Effector memory CD8-positive, alpha-beta T cell (primary cell): ENCODE measurements around the gene PGM2.
A peak's percentile ranks its signal among the peaks of the same experiment; 100 is the strongest.
"Not testable (repeated sequence)": the region's sequence is repeated elsewhere in the genome, so short reads cannot be mapped to it uniquely, and the experiment has no call there.

Source experiments
- ATAC-seq: fragments of 150-1000 bp; cut with Tn5 transposase; replicated peaks from 2 replicates; pipeline ENCODE4 v1.10.0; 2021; ENCODE audit warnings: mild to moderate bottlenecking, moderate library complexity
- DNase-seq, 3 experiments: peaks; one replicate each; pipeline ENCODE4 v3.0.0; 2021
- H3K27ac Mint-ChIP-seq, 2 donors: one replicate each; pipeline ENCODE4 v1.8.0; 2022; ENCODE audit warnings: mild to moderate bottlenecking in 2 of 2, mixed read lengths in 2 of 2, moderate library complexity in 2 of 2
- H3K27me3 Mint-ChIP-seq, 2 donors: one replicate each; pipeline ENCODE4 v1.8.0; 2022; ENCODE audit warnings: mixed read lengths in 2 of 2
- H3K36me3 Mint-ChIP-seq: one replicate; pipeline ENCODE4 v1.8.0; 2022; ENCODE audit warnings: mild to moderate bottlenecking, moderate library complexity, mixed read lengths; ENCODE audit not compliant: insufficient read depth
- H3K4me1 Mint-ChIP-seq, 2 donors: one replicate each; pipeline ENCODE4 v1.8.0; 2022; ENCODE audit warnings: low read depth in 2 of 2, mixed read lengths in 2 of 2
- H3K4me3 Mint-ChIP-seq, 2 donors: one replicate each; pipeline ENCODE4 v1.8.0; 2022; ENCODE audit warnings: mild to moderate bottlenecking in 2 of 2, mixed read lengths in 2 of 2, moderate library complexity in 2 of 2
- H3K9me3 Mint-ChIP-seq, 2 donors: one replicate each; pipeline ENCODE4 v1.8.0; 2022; ENCODE audit warnings: mixed read lengths in 2 of 2
- total RNA-seq, 9 experiments: gene quantifications; one replicate each; lab custom pipeline; 2026; lab: John Stamatoyannopoulos, UW

PGM2 gene
- total RNA-seq, result 20.1 to 71.9 (median 36.3) reads per million in 9 experiments

DNA sequence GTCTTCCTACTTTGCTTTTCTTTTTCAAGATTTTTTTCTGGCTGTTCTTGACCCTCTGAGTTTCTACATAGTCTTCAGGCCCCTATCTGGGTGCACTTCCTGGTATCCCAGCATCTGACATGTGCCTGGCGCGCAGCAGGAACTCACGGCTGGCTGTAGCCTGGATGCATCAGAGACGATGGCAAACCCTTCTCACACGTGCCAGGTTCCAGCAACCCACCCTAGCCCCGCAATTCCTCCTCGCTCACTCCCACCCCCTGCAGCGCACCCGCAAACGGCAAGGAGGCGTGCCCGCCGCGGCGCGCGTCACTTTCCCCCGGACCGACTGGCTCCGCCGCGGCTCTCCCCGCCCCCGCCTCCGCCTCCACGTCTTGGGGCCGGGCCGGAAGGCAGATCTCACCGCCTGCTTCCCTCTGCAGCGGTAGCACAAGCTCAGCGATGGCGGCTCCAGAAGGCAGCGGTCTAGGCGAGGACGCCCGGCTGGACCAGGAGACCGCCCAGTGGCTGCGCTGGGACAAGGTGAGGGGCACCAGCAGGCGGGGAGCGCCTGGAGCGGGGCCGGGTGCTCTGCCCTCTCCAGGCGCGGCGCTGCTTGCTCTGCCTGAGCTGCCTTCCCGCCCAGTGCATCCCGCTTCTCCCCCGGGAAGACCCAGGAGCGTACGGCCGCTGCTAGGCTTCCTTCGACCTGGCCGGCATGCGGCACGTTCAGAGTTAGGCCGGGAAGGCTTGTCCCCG lies at the start of gene PGM2:
PGM2 (plus strand) TSS at position 392 of the 735 bp plus-strand sequence; CDS start at position 439, 47 bp downstream.
- Mint-ChIP-seq H3K27ac (peak within 1 kb of the TSS; percentile 86 to 98), H3K27me3 (no peaks in the 10 kb centered on the region), H3K36me3 (peaks cover 21% of the 10 kb centered on the region), H3K9me3 (no peaks in the 10 kb centered on the region), H3K4me1 (peaks cover 28 to 33% of the 10 kb centered on the region in 2 donors), H3K4me3 (peak within 1 kb of the TSS; percentile 92 to 98)
- ATAC-seq, result peak; percentile 98
- peak; percentile 85 to 87 (median 87) for DNase-seq

DNA sequence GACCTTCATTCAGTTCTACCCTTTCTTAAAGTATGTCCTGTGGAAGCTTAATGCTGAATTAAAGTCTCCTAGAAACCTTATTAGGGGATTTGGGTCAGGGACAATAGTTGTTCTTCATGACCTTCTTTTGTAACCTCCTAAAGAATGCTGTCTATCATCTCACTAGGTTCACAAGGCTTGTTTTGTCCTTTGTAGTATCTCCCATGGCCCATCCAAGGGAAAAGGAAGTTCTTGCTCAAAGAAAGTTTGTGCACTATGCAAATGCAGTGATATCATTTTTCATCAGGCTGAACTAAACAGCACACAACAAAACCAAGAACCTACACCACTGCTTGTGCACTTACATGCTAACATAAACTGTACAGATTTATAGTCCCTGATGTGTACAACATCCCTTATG lies 46.6 kb upstream of the PGM2 start:
- no peak for ATAC-seq
- peaks cover 13% of the 10 kb centered on the region in 2 donors for H3K4me1 Mint-ChIP-seq
- no peak for DNase-seq
- no peaks in the 10 kb centered on the region for H3K36me3 Mint-ChIP-seq
- H3K27me3 Mint-ChIP-seq, result no peaks in the 10 kb centered on the region
- no peak overlapping the region for H3K4me3 Mint-ChIP-seq
- no peaks in the 10 kb centered on the region for H3K9me3 Mint-ChIP-seq
- H3K27ac Mint-ChIP-seq, result peak overlapping the region; percentile 80 to 91

DNA sequence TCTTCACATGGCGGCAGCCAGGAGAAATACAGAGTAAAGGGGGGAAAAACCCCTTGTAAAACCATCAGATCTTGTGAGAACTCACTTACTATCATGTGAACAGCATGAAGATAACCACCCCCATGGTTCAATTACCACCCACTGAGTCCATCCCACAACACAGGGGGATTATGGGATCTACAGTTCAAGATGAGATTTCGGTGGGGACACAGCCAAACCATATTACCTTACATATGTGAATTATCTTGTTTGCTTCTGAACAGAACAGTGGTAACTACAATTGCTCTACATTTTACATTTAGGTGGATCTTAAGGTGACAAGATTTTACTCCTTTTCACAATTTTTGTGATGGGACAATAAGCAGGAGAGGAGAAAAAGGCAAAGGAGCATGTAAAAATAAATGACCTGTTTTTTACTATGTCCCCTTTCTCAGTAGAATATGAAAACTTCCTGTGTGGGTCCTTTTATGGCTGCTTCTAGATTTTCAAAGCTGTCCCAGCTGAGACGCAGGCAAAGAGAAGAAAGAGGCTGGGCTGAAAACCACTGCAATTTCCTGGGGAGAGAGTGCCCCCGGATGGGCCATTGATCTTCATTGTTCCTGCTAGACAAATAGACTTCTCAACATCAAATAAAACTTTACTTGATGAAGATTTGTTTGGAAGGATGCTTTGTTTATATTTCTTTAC lies 45.9 kb upstream of the PGM2 start:
- no peak overlapping the region for H3K4me3 Mint-ChIP-seq
- H3K9me3 Mint-ChIP-seq, result no peaks in the 10 kb centered on the region
- peak overlapping the region; percentile 80 to 91 for H3K27ac Mint-ChIP-seq
- ATAC-seq (peak; percentile 92), DNase-seq (peak; percentile 24 to 51 (median 27))
- no peaks in the 10 kb centered on the region for H3K36me3 Mint-ChIP-seq
- peaks cover 13% of the 10 kb centered on the region in 2 donors for H3K4me1 Mint-ChIP-seq
- no peaks in the 10 kb centered on the region for H3K27me3 Mint-ChIP-seq

DNA sequence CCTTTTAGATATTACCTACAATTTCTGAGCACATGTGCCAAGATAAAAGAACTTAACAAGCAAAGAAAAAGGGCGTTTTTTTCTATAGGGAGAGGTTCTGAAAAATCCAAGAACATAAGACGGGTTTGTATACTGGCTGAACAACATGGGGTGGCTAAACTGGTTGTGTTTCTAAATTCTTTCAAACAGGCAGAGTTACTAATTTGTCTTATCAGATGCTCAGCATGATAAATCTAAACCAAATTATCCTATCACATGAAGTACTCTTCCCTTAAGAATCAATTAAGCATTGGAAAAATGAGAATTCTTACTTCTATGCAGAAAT lies 45.4 kb upstream of the PGM2 start:
- Mint-ChIP-seq H3K36me3 (no peaks in the 10 kb centered on the region), H3K4me3 (no peak overlapping the region), H3K27me3 (peaks cover 4% of the 10 kb centered on the region in 2 donors), H3K9me3 (no peaks in the 10 kb centered on the region), H3K4me1 (peaks cover 13% of the 10 kb centered on the region in 2 donors), H3K27ac (peak overlapping the region; percentile 80 to 91)
- peak; percentile 7 for ATAC-seq
- no peak for DNase-seq

DNA sequence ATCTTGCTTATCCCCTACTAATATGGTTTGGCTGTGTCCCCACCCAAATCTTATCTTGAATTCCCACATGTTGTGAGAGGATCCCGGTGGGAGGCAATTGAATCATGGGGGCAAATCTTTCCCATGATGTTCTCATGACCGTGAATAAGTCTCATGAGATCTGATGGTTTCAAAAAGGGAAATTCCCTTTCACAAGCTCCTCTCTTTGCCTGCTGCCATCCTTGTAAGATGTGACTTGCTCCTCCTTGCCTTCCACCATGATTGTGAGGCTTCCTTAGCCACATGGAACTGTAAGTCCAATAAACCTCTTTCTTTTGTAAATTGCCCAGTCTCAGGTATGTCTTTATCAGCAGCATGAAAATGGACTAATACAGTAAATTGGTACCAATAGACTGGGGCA lies 40.2 kb upstream of the PGM2 start:
- not testable (repeated sequence) for H3K36me3 Mint-ChIP-seq, H3K4me3 Mint-ChIP-seq, H3K4me1 Mint-ChIP-seq, ATAC-seq, H3K27ac Mint-ChIP-seq, DNase-seq, H3K9me3 Mint-ChIP-seq
- H3K27me3 Mint-ChIP-seq, result peaks cover 36 to 41% of the 10 kb centered on the region in 2 donors

DNA sequence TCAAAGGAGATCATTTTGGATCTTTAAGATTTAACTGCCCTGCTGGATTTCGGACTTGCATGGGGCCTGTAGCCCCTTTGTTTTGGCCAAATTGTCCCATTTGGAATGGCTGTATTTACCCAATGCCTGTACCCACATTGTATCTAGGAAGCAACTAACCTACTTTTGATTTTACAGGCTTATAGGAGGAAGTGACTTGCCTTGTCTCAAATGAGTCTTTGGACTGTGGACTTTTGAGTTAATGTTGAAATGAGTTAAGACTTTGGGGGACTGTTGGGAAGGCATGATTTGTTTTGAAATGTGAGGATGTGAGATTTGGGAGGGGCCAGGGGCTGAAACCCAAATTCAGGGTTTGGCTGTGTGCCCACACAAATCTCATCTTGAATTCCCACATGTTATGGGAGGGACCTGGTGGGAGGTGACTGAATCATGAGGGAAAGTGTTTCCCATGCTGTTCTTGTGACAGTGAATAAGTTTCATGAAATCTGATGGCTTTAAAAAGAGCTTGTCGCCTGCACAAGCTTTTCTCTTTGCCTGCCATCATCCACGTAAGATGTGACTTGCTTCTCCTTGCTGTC lies 38.5 kb upstream of the PGM2 start:
- not testable (repeated sequence) for DNase-seq, H3K36me3 Mint-ChIP-seq, H3K27ac Mint-ChIP-seq, H3K4me1 Mint-ChIP-seq, H3K4me3 Mint-ChIP-seq, ATAC-seq, H3K9me3 Mint-ChIP-seq
- peaks cover 40 to 41% of the 10 kb centered on the region in 2 donors for H3K27me3 Mint-ChIP-seq

DNA sequence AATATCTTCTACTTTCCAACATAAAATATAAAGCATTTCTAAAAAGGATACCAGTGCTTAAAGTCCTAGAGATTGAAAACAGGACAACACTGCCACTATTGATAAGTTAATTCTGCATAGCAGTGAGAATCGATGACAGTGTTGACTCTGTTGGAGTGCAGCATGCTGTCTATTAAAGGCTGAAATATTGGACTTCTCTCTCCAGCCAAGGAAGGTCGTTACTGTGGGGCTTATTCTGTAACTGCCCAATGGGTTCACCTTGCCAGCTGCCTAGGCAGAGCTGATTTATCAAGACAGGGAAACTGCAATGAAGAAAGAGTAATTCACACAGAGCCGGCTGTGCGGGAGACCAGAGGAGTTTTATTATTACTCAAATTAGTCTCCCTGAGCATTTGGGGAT lies 37.7 kb upstream of the PGM2 start:
- no peak overlapping the region for H3K4me3 Mint-ChIP-seq
- no peak for DNase-seq
- H3K9me3 Mint-ChIP-seq, result peaks cover 0 to 4% of the 10 kb centered on the region in 2 donors
- peaks cover 40 to 41% of the 10 kb centered on the region in 2 donors for H3K27me3 Mint-ChIP-seq
- H3K36me3 Mint-ChIP-seq, result no peaks in the 10 kb centered on the region
- peak overlapping the region in 1 of 2 donors; percentile 39 for H3K27ac Mint-ChIP-seq
- no peak for ATAC-seq
- no peaks in the 10 kb centered on the region for H3K4me1 Mint-ChIP-seq

DNA sequence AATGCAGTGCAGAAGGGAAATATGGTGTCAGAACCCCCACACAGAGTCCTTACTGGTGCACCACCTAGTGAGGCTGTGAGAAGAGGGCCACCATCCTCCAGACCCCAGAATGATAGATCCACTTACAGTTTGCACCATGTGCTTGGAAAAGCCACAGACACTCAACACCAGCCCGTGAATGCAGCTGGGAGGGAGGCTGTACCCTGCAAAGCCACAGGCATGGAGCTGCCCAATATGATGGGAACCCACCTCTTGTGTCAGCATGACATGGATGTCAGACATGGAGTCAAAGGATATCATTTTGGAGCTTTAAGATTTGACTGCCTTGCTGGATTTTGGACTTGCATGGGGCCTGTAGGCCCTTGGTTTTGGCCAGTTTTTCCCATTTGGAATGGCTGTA lies 34.2 kb upstream of the PGM2 start:
- ATAC-seq (no peak), DNase-seq (no peak)
- Mint-ChIP-seq H3K9me3 (peaks cover 0 to 4% of the 10 kb centered on the region in 2 donors), H3K36me3 (no peaks in the 10 kb centered on the region), H3K4me1 (no peaks in the 10 kb centered on the region), H3K27me3 (peaks cover 27 to 32% of the 10 kb centered on the region in 2 donors), H3K4me3 (no peak overlapping the region), H3K27ac (no peak overlapping the region)

DNA sequence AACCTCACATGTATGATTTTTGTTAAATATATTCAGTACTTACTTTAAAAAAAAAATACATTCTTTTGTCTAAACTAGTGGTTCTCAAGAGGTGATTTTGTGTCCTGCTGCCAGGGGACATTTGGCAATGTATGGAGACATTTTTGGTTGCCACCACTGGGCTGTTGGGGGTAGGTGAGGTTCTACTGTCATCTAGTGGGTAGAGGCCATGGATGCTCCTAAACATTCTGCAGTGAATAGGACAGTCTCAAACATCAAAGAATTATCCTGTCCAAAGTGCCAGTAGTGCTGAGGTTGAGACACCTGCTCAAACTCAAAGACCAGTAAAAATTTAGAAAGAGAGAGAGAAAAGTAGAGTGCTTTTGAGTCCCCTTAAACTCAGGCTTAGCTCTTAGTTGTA lies 32.9 kb upstream of the PGM2 start:
- H3K27me3 Mint-ChIP-seq, result peaks cover 19 to 23% of the 10 kb centered on the region in 2 donors
- peak; percentile 5 to 11 (median 7) for DNase-seq
- no peaks in the 10 kb centered on the region for H3K36me3 Mint-ChIP-seq
- no peak overlapping the region for H3K27ac Mint-ChIP-seq
- ATAC-seq, result peak; percentile 64
- no peak overlapping the region for H3K4me3 Mint-ChIP-seq
- peaks cover 0 to 4% of the 10 kb centered on the region in 2 donors for H3K9me3 Mint-ChIP-seq
- H3K4me1 Mint-ChIP-seq, result no peaks in the 10 kb centered on the region

DNA sequence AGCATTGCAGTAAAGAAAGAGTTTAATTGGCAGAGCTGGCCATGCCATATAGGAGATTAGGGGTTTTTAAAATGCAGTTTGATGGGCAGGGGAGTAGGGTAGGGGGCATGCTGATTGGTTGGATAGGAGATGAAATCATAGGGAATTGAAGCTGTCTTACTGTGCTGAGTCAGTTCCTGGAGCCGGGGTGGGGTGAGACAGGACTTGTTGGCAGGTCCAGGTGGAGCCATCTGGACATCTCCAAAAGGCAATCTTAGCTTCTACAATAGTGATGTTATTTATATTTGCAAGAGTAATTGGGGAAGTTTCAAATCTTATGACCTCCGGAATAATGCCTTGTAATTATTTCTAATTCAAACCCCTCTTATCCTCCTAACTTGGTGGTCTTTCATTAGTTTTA lies 32.4 kb upstream of the PGM2 start:
- Mint-ChIP-seq H3K27me3 (peaks cover 14 to 22% of the 10 kb centered on the region in 2 donors), H3K4me1 (no peaks in the 10 kb centered on the region), H3K36me3 (no peaks in the 10 kb centered on the region), H3K27ac (no peak overlapping the region), H3K9me3 (peaks cover 0 to 4% of the 10 kb centered on the region in 2 donors), H3K4me3 (no peak overlapping the region)
- DNase-seq (no peak), ATAC-seq (no peak)

DNA sequence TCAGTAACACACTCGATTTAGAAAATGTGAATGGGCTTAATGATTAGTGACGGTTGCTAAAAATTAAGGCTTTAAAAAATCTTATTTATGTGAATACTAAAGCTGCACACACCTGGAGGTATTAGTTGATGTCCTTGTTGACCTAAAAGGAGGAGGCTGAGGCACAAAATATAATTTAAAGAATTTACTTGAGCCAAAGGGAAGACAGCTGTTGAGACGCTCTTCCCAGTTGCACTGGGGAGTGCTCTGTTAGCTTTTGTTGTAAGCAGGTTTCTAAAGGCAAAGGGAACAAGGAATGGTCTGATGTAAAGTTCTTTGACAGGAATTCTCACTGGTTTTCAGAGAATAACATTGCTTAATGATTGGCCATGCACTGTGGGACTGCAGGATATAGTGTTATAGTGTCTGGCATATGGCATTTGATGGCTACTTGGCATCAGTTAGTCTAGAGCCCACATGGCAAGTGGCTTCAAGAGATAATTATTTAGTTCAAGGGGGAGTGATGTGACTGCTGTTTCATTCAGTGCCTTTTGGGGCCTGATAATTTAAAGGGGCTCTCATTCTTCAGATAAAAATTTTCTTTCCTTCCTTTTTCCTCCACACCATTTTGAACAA lies 30.8 kb upstream of the PGM2 start:
- peaks cover 15 to 22% of the 10 kb centered on the region in 2 donors for H3K27me3 Mint-ChIP-seq
- ATAC-seq, result no peak
- H3K4me1 Mint-ChIP-seq, result no peaks in the 10 kb centered on the region
- H3K36me3 Mint-ChIP-seq, result no peaks in the 10 kb centered on the region
- H3K9me3 Mint-ChIP-seq, result peaks cover 0 to 4% of the 10 kb centered on the region in 2 donors
- H3K27ac Mint-ChIP-seq, result no peak overlapping the region
- no peak for DNase-seq
- no peak overlapping the region for H3K4me3 Mint-ChIP-seq

DNA sequence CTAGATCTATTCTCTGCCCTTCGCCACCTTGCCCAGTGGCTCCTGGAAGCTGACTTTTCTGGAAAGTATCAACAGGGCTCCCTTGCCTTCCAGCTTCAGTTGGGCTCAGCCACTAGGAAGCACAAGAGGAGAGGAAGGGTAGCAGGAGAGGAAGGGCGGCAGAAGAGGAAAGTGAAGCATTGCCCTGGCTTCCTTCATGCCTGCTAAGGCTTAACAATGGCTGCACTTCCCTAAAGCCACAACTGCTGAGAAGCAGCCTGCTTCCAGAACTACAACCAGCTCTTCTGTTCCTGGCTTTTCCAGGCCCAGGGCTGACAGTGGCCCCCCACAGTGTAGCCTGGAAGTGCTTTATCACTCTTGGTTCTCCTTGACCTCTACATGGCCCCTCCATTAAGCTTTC lies 29.1 kb upstream of the PGM2 start:
- ATAC-seq (no peak), DNase-seq (no peak)
- Mint-ChIP-seq H3K4me3 (no peak overlapping the region), H3K27ac (no peak overlapping the region), H3K27me3 (peaks cover 10 to 13% of the 10 kb centered on the region in 2 donors), H3K4me1 (no peaks in the 10 kb centered on the region), H3K9me3 (no peaks in the 10 kb centered on the region), H3K36me3 (no peaks in the 10 kb centered on the region)

DNA sequence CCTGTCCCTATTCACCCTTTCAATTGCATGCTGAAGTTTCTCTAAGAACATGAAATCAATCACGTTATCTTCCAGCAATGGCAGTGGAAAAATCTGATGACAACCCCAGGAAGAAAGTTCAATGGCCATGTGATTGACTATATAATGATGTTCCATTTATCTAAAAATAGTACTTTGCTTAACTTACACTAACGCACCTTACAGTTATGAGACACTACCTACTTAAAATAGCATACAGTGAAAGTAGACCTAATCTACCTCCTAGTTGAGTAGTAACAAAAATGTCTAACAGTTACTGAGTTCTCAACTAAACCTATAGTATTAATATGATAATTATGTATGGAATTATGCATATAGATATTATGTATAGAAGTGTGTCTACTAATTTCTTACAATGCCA lies 28.6 kb upstream of the PGM2 start:
- peaks cover 10 to 13% of the 10 kb centered on the region in 2 donors for H3K27me3 Mint-ChIP-seq
- no peaks in the 10 kb centered on the region for H3K36me3 Mint-ChIP-seq
- H3K9me3 Mint-ChIP-seq, result no peaks in the 10 kb centered on the region
- H3K4me1 Mint-ChIP-seq, result no peaks in the 10 kb centered on the region
- no peak overlapping the region for H3K4me3 Mint-ChIP-seq
- no peak for ATAC-seq
- no peak overlapping the region for H3K27ac Mint-ChIP-seq
- no peak for DNase-seq
